GM12878 (cell line): ENCODE results near the gene SNAI3. TPM values are rescaled to one million over a fixed set of nuclear protein-coding genes. Genes with fewer than 3 reads are reported as not detected.

Source experiments
- ATAC-seq: fragments of 200-7000 bp; cut with Tn5 transposase; 3 replicates; pipeline ENCODE4 v1.9.1; 2020; ENCODE audit warnings: mild to moderate bottlenecking, moderate library complexity
- BruUV-seq: library from RNA; stranded (reverse); fragments of 400-500 nt; replicated peaks from 2 replicates; lab custom pipeline; 2021; lab: Mats Ljungman, UMichigan
- CTCF ChIA-PET: fragments of 300-600 bp; sonication (Branson Sonifier 250); formaldehyde crosslinking; extraction: SDS; loops from one replicate; lab custom pipeline; 2021; ENCODE audit warnings: inconsistent platforms; lab: Yijun Ruan, JAX
- POLR2A ChIA-PET: fragments of 350-600 bp; formaldehyde crosslinking; extraction: SDS; loops from one replicate; lab custom pipeline; 2021; ENCODE audit warnings: inconsistent platforms; lab: Charles Lee
- RAD21 ChIA-PET: fragments of 300-600 bp; sonication (Branson Sonifier 250); formaldehyde crosslinking; loops from one replicate; lab custom pipeline; 2023; ENCODE audit warnings: antibody characterized with exemption; ENCODE audit not compliant: unreplicated experiment; lab: Charles Lee
- SMC1A ChIA-PET: fragments of 300-600 bp; sonication (Branson Sonifier 250); formaldehyde crosslinking; loops from one replicate; lab custom pipeline; 2023; ENCODE audit not compliant: unreplicated experiment, uncharacterized antibody; lab: Charles Lee
- DNase-seq: peaks from one replicate; pipeline ENCODE4 v3.0.0-alpha.2; 2011; ENCODE audit warnings: low read depth, low spot score
- FAIRE-seq: peaks from 3 replicates; lab custom pipeline; 2011; peaks lifted over from hg19 to GRCh38; lab: Jason Lieb, UNC
- H2AFZ ChIP-seq: 2 replicates; pipeline ENCODE4 v1.6.0; 2011; ENCODE audit warnings: low read depth, low read length, control low read depth; ENCODE audit not compliant: control insufficient read depth
- H3K27ac ChIP-seq: 2 replicates; pipeline ENCODE4 v1.5.1; 2011; ENCODE audit warnings: control low read depth; ENCODE audit not compliant: control insufficient read depth, insufficient read depth
- H3K27me3 ChIP-seq, 2 experiments: replicated peaks in 1 of 2; 2 replicates each; pipeline versions ENCODE4 v1.6.0 to v1.6.1; 2011; ENCODE audit warnings: low read length in 1 of 2; ENCODE audit not compliant: control insufficient read depth in 2 of 2, insufficient read depth in 2 of 2
- H3K36me3 ChIP-seq, 2 experiments: 2 replicates each; pipeline ENCODE4 v1.5.1; 2011; ENCODE audit warnings: low read length in 1 of 2; ENCODE audit not compliant: control insufficient read depth in 2 of 2, insufficient read depth in 2 of 2
- H3K4me1 ChIP-seq: 2 replicates; pipeline ENCODE4 v1.6.1; 2011; ENCODE audit warnings: mild to moderate bottlenecking, low read length, moderate library complexity, mixed read lengths; ENCODE audit not compliant: control insufficient read depth, insufficient read depth
- H3K4me2 ChIP-seq: 2 replicates; pipeline ENCODE4 v1.6.0; 2011; ENCODE audit warnings: control low read depth; ENCODE audit not compliant: control insufficient read depth, insufficient read depth
- H3K4me3 ChIP-seq: fragments of 200-600 bp; sonication (generic); 2 replicates; pipeline ENCODE4 v1.5.1; 2016
- H3K79me2 ChIP-seq: 2 replicates; pipeline ENCODE4 v1.6.0; 2011; ENCODE audit warnings: low read length; ENCODE audit not compliant: control insufficient read depth, insufficient read depth
- H3K9ac ChIP-seq: 2 replicates; pipeline ENCODE4 v1.8.0; 2011; ENCODE audit warnings: low read length, control low read depth, mixed read lengths; ENCODE audit not compliant: control insufficient read depth, insufficient read depth
- H3K9me3 ChIP-seq: replicated peaks from 3 replicates; pipeline ENCODE4 v1.5.1; 2011; ENCODE audit warnings: mild to moderate bottlenecking, low read length; ENCODE audit not compliant: control insufficient read depth, insufficient read depth
- H4K20me1 ChIP-seq: 2 replicates; pipeline ENCODE4 v1.6.0; 2011; ENCODE audit not compliant: control insufficient read depth, insufficient read depth
- ASH2L ChIP-seq: fragments of 300-600, 200-600 bp; sonication (generic); IDR thresholded peaks from 2 replicates; pipeline ENCODE4 v1.6.1; 2017; ENCODE audit warnings: low read depth, mild to moderate bottlenecking, borderline replicate concordance
- JUND ChIP-seq: IDR thresholded peaks from 2 replicates; pipeline ENCODE4 v1.6.1; 2012; ENCODE audit warnings: low read depth, mild to moderate bottlenecking, low read length, improper control_type of control experiment, moderate library complexity
- KAT2A ChIP-seq: conservative IDR thresholded peaks from 2 replicates; pipeline ENCODE4 v1.6.1; 2011; ENCODE audit warnings: low read depth, low read length; ENCODE audit not compliant: control insufficient read depth
- MEF2B ChIP-seq: fragments of 450-650 bp; IDR thresholded peaks from 2 replicates; pipeline ENCODE4 v1.6.1; 2018; ENCODE audit warnings: mild to moderate bottlenecking, moderate library complexity; ENCODE audit not compliant: partially characterized antibody, poor library complexity, severe bottlenecking
- MXI1 ChIP-seq: fragments of 150-350 bp; IDR thresholded peaks from 2 replicates; pipeline ENCODE4 v1.6.1; 2011; ENCODE audit warnings: low read depth, mild to moderate bottlenecking, inconsistent platforms, low read length, improper control_type of control experiment
- RAD21 ChIP-seq: IDR thresholded peaks from 2 replicates; pipeline ENCODE4 v1.6.1; 2011; ENCODE audit warnings: mild to moderate bottlenecking, low read depth, low read length, moderate library complexity; ENCODE audit not compliant: insufficient read depth
- SMAD5 ChIP-seq: IDR thresholded peaks from 2 replicates; pipeline ENCODE4 v1.6.1; 2016; ENCODE audit warnings: antibody characterized with exemption, low read depth
- SREBF1 ChIP-seq: IDR thresholded peaks from 2 replicates; pipeline ENCODE4 v1.6.1; 2012; ENCODE audit warnings: mild to moderate bottlenecking, low read length
- SREBF2 ChIP-seq: IDR thresholded peaks from 2 replicates; pipeline ENCODE4 v1.6.1; 2012; ENCODE audit warnings: mild to moderate bottlenecking, low read length
- ZNF384 ChIP-seq: IDR thresholded peaks from 2 replicates; pipeline ENCODE4 v1.6.1; 2012; ENCODE audit warnings: low read depth, mild to moderate bottlenecking, low read length, improper control_type of control experiment, borderline replicate concordance
- ZNF687 ChIP-seq: fragments of 450-650 bp; IDR thresholded peaks from 2 replicates; pipeline ENCODE4 v1.6.1; 2017; ENCODE audit warnings: mild to moderate bottlenecking, moderate library complexity
- WGBS: methylation state at CpG from one replicate; pipeline ENCODE4 v1.1.6; 2016; ENCODE audit warnings: low lambda C conversion rate; ENCODE audit not compliant: insufficient replicate concordance, insufficient coverage; ENCODE audit errors: missing lambda C conversion rate; 5-methylcytosine and 5-hydroxymethylcytosine counted together
- in situ Hi-C: fragments of 300-500 bp; cut with MboI; formaldehyde crosslinking; loops from 9 replicates; pipeline ENCODE4 v1.14.3; 2018; ENCODE audit warnings: mixed read lengths
- intact Hi-C: fragments of 100-400 bp; cut with micrococcal nuclease; formaldehyde crosslinking; loops from one replicate; pipeline ENCODE4 v1.14.2; 2022; ENCODE audit not compliant: unreplicated experiment
- polyA plus RNA-seq, 11 experiments: library from polyadenylated mRNA; depleted of rRNA in 4 of 11; unstranded in 6 of 11; stranded (reverse) in 5 of 11; fragments of >200 nt; fragmentation: Nextera tagmentation in 4 of 11; fragmentation: Illumina TruSeq in 1 of 11; extraction: Ambion mirVana in 4 of 11; extraction: Trizol in 1 of 11; gene quantifications; 1 replicate in 1 of 11; 2 replicates in 10 of 11; pipeline versions ENCODE4 v1.2.1 to v1.2.3, GENCODE V29; 2011 to 2016; ENCODE audit warnings: inconsistent platforms in 2 of 11, missing spikeins in 2 of 11, low read depth in 1 of 11
- total RNA-seq, 4 experiments: library from RNA; depleted of rRNA in 3 of 4; stranded (reverse); fragments of >200 nt in 3 of 4; fragmentation: Illumina TruSeq in 1 of 4; extraction: Trizol in 1 of 4; gene quantifications; 2 replicates each; pipeline versions ENCODE4 v1.2.1 to v1.2.3, GENCODE V29; 2013 to 2021
- TF ChIP-seq, protein P1 (sequence below): fragments of 450-650 bp; IDR thresholded peaks from 2 replicates; pipeline ENCODE4 v1.6.1; 2016; ENCODE audit warnings: mild to moderate bottlenecking, moderate library complexity, borderline replicate concordance
- TF ChIP-seq, protein P2 (sequence below): fragments of 150-350 bp; IDR thresholded peaks from 2 replicates; pipeline ENCODE4 v1.6.1; 2016; ENCODE audit warnings: low read depth, low read length

SNAI3 gene
- total and polyA plus RNA-seq, 10 of the 15 experiments (the other 5 are each of a cell fraction or from before 2014, with no cell fraction given) = 0.21 to 7.4 (median 3.0) TPM

DNA sequence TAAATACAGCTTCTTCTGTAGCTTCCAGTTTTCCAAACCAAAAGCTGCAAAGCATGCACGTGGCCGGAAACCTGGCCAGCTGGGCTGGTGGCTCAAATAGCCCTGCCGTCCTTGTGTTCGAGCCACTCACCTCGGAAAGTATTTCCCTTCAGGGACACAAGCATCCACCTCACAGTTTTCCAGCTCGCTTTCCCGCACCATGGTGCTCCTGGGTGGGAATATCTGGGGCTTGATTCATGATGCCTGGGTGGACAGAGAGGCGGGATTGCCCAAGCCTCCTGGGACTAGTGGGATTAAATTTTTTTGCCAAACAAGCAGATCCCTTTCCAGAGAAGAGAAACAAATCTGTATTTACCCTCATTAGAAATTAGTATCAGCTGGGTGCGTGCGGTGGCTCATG is 16.3 kb downstream of the SNAI3 start:
- CTCF ChIA-PET = interaction anchor here (1.0 to 3.6 kb wide), 2 partner anchors 11 to 37 kb away, joined by 3 to 23 read pairs; no protein-coding TSS in a partner anchor
- no peaks in the 10 kb centered on the region for H4K20me1 ChIP-seq
- DNase-seq = no peak
- FAIRE-seq = no peak
- no peak overlapping the region for H3K4me2 ChIP-seq
- no peak overlapping the region for H2AFZ ChIP-seq
- SMC1A ChIA-PET = no interaction called here
- ATAC-seq = no peak
- intact Hi-C loops = no loop called here
- no peak overlapping the region for H3K27ac ChIP-seq
- H3K4me1 ChIP-seq = no peaks in the 10 kb centered on the region; the same call in 1 of the 2 replicates
- RAD21 ChIA-PET = no interaction called here
- WGBS = 90% methylated on average over 10 of the region's 10 CpGs
- no peak overlapping the region for H3K9ac ChIP-seq
- no peaks in the 10 kb centered on the region; the same call in 1 of the 2 replicates for H3K79me2 ChIP-seq
- no peaks in the 10 kb centered on the region for H3K9me3 ChIP-seq
- H3K27me3 ChIP-seq = no peaks in the 10 kb centered on the region
- POLR2A ChIA-PET = interaction anchor here (0.6 kb wide), 1 partner anchor 390 kb away, joined by 6 read pairs; no protein-coding TSS in a partner anchor
- H3K36me3 ChIP-seq = no peaks in the 10 kb centered on the region
- no TSS peak for BruUV-seq
- H3K4me3 ChIP-seq = no peak overlapping the region
- in situ Hi-C loops = no loop called here
- TF ChIP-seq RAD21 (no peak), MXI1 (no peak), MEF2B (no peak), SMAD5 (no peak), ASH2L (no peak), KAT2A (no peak), ZNF384 (no peak), ZNF687 (no peak), SREBF1 (no peak), SREBF2 (no peak), JUND (no peak)
- TF ChIP-seq, protein P1, sequence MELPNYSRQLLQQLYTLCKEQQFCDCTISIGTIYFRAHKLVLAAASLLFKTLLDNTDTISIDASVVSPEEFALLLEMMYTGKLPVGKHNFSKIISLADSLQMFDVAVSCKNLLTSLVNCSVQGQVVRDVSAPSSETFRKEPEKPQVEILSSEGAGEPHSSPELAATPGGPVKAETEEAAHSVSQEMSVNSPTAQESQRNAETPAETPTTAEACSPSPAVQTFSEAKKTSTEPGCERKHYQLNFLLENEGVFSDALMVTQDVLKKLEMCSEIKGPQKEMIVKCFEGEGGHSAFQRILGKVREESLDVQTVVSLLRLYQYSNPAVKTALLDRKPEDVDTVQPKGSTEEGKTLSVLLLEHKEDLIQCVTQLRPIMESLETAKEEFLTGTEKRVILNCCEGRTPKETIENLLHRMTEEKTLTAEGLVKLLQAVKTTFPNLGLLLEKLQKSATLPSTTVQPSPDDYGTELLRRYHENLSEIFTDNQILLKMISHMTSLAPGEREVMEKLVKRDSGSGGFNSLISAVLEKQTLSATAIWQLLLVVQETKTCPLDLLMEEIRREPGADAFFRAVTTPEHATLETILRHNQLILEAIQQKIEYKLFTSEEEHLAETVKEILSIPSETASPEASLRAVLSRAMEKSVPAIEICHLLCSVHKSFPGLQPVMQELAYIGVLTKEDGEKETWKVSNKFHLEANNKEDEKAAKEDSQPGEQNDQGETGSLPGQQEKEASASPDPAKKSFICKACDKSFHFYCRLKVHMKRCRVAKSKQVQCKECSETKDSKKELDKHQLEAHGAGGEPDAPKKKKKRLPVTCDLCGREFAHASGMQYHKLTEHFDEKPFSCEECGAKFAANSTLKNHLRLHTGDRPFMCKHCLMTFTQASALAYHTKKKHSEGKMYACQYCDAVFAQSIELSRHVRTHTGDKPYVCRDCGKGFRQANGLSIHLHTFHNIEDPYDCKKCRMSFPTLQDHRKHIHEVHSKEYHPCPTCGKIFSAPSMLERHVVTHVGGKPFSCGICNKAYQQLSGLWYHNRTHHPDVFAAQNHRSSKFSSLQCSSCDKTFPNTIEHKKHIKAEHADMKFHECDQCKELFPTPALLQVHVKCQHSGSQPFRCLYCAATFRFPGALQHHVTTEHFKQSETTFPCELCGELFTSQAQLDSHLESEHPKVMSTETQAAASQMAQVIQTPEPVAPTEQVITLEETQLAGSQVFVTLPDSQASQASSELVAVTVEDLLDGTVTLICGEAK = no peak
- TF ChIP-seq, protein P2, sequence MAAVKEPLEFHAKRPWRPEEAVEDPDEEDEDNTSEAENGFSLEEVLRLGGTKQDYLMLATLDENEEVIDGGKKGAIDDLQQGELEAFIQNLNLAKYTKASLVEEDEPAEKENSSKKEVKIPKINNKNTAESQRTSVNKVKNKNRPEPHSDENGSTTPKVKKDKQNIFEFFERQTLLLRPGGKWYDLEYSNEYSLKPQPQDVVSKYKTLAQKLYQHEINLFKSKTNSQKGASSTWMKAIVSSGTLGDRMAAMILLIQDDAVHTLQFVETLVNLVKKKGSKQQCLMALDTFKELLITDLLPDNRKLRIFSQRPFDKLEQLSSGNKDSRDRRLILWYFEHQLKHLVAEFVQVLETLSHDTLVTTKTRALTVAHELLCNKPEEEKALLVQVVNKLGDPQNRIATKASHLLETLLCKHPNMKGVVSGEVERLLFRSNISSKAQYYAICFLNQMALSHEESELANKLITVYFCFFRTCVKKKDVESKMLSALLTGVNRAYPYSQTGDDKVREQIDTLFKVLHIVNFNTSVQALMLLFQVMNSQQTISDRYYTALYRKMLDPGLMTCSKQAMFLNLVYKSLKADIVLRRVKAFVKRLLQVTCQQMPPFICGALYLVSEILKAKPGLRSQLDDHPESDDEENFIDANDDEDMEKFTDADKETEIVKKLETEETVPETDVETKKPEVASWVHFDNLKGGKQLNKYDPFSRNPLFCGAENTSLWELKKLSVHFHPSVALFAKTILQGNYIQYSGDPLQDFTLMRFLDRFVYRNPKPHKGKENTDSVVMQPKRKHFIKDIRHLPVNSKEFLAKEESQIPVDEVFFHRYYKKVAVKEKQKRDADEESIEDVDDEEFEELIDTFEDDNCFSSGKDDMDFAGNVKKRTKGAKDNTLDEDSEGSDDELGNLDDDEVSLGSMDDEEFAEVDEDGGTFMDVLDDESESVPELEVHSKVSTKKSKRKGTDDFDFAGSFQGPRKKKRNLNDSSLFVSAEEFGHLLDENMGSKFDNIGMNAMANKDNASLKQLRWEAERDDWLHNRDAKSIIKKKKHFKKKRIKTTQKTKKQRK = no peak
